Osteoblast (primary cell): ENCODE data around the gene RPL11. TPM values are rescaled to one million over a fixed set of nuclear protein-coding genes. Genes with fewer than 3 reads are reported as not detected.
A peak's percentile ranks its signal among the peaks of the same experiment; 100 is the strongest.

Experiments used
- DNase-seq: peaks from one replicate; pipeline ENCODE4 v3.0.0; 2011; ENCODE audit warnings: low spot score, mixed read lengths; ENCODE audit not compliant: insufficient read length; ENCODE audit errors: missing footprints
- H2AFZ ChIP-seq: 2 replicates; pipeline ENCODE4 v1.6.0; 2011; ENCODE audit warnings: mild to moderate bottlenecking, low read length
- H3K27ac ChIP-seq: 2 replicates; pipeline ENCODE4 v1.5.1; 2011; ENCODE audit warnings: mild to moderate bottlenecking, low read depth, low read length, moderate library complexity
- H3K27me3 ChIP-seq: 2 replicates; pipeline ENCODE4 v1.6.0; 2012; ENCODE audit warnings: mild to moderate bottlenecking, control low read depth, inconsistent platforms, low read length, moderate library complexity; ENCODE audit not compliant: insufficient read depth
- H3K36me3 ChIP-seq: 2 replicates; pipeline ENCODE4 v1.5.1; 2011; ENCODE audit warnings: mild to moderate bottlenecking, low read length, control low read depth, moderate library complexity; ENCODE audit not compliant: insufficient read depth
- H3K4me1 ChIP-seq: 2 replicates; pipeline ENCODE4 v1.5.1; 2011; ENCODE audit warnings: mild to moderate bottlenecking, low read length, control low read depth, moderate library complexity; ENCODE audit not compliant: insufficient read depth
- H3K4me2 ChIP-seq: 2 replicates; pipeline ENCODE4 v1.6.0; 2011; ENCODE audit warnings: mild to moderate bottlenecking, low read length; ENCODE audit not compliant: insufficient read depth
- H3K4me3 ChIP-seq: fragments of 200-600 bp; sonication (generic); 3 replicates; pipeline ENCODE4 v1.5.1; 2012; ENCODE audit warnings: mild to moderate bottlenecking, low read length, inconsistent platforms; ENCODE audit not compliant: insufficient read depth
- H3K79me2 ChIP-seq: 2 replicates; pipeline ENCODE4 v1.6.0; 2012; ENCODE audit warnings: mild to moderate bottlenecking, low read length, control low read depth, inconsistent platforms; ENCODE audit not compliant: insufficient read depth
- H3K9me3 ChIP-seq: 2 replicates; pipeline ENCODE4 v1.5.1; 2011; ENCODE audit warnings: low read depth, low read length, control low read depth
- H4K20me1 ChIP-seq: 2 replicates; pipeline ENCODE4 v1.6.0; 2012; ENCODE audit warnings: mild to moderate bottlenecking, low read length, control low read depth; ENCODE audit not compliant: insufficient read depth
- total RNA-seq: library from RNA; depleted of rRNA; stranded (reverse); fragments of >200 nt; gene quantifications from 2 replicates; pipeline ENCODE4 v1.2.3, GENCODE V29; 2012
- TF ChIP-seq, protein P1 (sequence below): IDR thresholded peaks from 2 replicates; pipeline ENCODE4 v1.5.1; 2011; ENCODE audit warnings: mild to moderate bottlenecking, low read depth, low read length, moderate library complexity; ENCODE audit errors: extremely low read depth

The RPL11 gene
- total RNA-seq: 606 and 693 TPM in 2 replicates

DNA sequence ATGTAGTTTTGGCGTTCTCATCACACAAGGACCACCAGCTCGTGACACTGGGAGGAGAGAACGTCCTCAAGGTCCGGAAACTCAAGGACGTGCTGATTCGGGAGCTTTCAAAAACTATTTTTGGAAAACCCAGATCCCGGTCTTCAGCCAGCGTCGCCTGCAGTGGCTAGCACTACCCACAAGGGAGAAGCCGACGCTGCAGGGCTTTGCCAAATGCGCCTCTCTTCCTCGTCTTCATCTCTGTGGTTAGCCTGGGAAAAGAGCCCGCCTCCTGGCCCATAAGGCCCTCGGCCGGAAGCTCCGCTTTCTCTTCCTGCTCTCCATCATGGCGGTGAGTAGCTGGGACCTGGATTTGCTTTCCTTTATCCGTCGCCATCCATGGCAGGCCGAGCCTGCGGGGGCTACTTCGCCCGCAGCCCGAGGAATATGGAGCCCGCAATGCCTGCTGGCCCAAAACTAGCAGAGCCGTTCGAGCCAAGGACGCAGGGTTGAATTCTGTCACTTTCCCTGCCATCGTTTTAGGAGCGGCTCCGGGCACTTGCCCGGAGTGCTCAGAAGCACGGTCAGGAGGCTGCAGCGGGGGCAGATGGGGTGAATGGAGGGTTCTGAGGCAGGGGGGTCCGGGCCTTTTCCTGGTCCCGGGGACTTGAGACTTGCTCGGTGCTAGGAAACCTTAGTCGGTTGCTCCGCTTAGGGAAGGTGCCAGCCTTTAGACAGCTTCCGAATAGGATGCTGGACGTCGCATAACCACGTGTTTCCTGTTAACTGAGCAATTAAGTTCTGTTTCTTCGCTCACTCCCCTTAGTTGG is at the start of gene RPL11:
Gene RPL11 (plus strand): TSS at position 308 of the 809 bp plus-strand sequence. CDS start 18 bp downstream, at position 326.
- peak within 1 kb of the TSS; percentile 92 for H3K27ac ChIP-seq
- peak within 1 kb of the TSS; percentile 97 for H3K4me2 ChIP-seq
- H3K27me3 ChIP-seq: no peaks in the 10 kb centered on the region
- peak within 1 kb of the TSS; percentile 92 for H3K4me3 ChIP-seq
- peak within 1 kb of the TSS; percentile 92 for H2AFZ ChIP-seq
- H4K20me1 ChIP-seq: peaks cover 51% of the 10 kb centered on the region
- peaks cover 43% of the 10 kb centered on the region for H3K4me1 ChIP-seq
- peak; percentile 99 for DNase-seq
- TF ChIP-seq, protein P1, sequence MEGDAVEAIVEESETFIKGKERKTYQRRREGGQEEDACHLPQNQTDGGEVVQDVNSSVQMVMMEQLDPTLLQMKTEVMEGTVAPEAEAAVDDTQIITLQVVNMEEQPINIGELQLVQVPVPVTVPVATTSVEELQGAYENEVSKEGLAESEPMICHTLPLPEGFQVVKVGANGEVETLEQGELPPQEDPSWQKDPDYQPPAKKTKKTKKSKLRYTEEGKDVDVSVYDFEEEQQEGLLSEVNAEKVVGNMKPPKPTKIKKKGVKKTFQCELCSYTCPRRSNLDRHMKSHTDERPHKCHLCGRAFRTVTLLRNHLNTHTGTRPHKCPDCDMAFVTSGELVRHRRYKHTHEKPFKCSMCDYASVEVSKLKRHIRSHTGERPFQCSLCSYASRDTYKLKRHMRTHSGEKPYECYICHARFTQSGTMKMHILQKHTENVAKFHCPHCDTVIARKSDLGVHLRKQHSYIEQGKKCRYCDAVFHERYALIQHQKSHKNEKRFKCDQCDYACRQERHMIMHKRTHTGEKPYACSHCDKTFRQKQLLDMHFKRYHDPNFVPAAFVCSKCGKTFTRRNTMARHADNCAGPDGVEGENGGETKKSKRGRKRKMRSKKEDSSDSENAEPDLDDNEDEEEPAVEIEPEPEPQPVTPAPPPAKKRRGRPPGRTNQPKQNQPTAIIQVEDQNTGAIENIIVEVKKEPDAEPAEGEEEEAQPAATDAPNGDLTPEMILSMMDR: peak; percentile 70
- H3K79me2 ChIP-seq: peaks cover 51% of the 10 kb centered on the region
- peaks cover 44% of the 10 kb centered on the region for H3K36me3 ChIP-seq
- no peaks in the 10 kb centered on the region for H3K9me3 ChIP-seq

DNA sequence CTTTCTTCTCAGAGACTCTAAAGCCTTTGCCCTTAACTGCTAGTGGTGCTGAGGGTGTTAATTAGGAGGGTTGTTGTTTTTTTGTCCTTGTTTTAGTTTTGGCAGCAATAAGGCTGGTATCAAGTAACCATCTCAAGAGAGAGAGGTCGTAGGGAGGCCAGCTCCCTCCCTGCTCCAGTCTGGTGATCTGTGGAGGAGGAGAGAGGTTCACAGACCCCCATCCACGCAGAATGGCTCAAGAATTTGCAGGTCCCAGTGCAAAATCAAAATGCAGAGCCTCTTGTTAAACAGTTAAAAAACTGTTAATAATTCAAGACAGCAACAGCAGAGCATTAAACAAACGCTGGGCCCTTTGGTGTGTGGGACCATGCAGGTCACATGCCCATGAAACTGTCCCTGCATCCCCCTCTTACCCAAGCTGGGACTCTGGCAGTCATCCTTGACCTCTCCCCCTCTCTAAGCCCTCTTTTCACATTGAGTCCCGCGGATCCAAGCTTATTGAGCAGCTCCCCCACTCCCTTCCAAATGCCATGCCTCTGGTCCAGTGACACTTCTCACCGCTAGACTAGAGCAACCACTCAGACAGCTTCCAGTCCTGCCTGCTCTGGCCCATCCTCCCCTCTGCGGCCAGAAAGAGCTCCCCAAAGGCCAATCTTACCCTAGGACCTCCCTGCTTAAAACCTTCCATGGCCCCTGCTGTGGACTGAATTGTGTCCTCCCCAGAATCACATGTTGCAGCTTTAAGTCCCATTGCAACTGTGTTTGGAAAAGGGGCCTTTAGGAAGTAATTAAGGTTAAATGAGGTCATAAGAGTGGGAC is 47.7 kb upstream of the RPL11 start:
- H3K27me3 ChIP-seq: peaks cover 7% of the 10 kb centered on the region
- H3K4me2 ChIP-seq: no peak overlapping the region
- H3K27ac ChIP-seq: no peak overlapping the region
- H3K9me3 ChIP-seq: no peaks in the 10 kb centered on the region
- H2AFZ ChIP-seq: no peak overlapping the region
- no peaks in the 10 kb centered on the region for H4K20me1 ChIP-seq
- no peaks in the 10 kb centered on the region for H3K79me2 ChIP-seq
- no peak overlapping the region for H3K4me3 ChIP-seq
- H3K36me3 ChIP-seq: no peaks in the 10 kb centered on the region
- TF ChIP-seq, protein P1: no peak
- DNase-seq: no peak
- H3K4me1 ChIP-seq: no peaks in the 10 kb centered on the region

DNA sequence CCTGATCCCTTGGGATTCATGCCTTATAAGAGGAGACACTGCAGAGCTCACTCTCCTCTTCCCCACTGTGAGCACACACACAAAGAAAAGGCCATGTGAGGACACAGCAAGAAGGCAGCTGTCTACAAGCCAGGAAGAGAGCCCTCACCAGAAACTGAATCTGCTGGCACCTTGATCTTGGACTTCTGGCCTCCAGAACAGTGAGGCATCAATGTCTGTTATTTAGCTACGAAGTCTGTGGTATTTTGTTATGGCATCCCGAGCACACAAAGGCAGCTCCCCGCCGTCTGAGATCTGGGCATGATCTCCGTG is 47.1 kb upstream of the RPL11 start:
- TF ChIP-seq, protein P1: no peak
- H4K20me1 ChIP-seq: no peaks in the 10 kb centered on the region
- no peaks in the 10 kb centered on the region for H3K4me1 ChIP-seq
- H3K27me3 ChIP-seq: peaks cover 7% of the 10 kb centered on the region
- H3K36me3 ChIP-seq: no peaks in the 10 kb centered on the region
- H2AFZ ChIP-seq: no peak overlapping the region
- no peak overlapping the region for H3K4me2 ChIP-seq
- no peaks in the 10 kb centered on the region for H3K79me2 ChIP-seq
- H3K27ac ChIP-seq: no peak overlapping the region
- DNase-seq: no peak
- no peaks in the 10 kb centered on the region for H3K9me3 ChIP-seq
- H3K4me3 ChIP-seq: no peak overlapping the region

DNA sequence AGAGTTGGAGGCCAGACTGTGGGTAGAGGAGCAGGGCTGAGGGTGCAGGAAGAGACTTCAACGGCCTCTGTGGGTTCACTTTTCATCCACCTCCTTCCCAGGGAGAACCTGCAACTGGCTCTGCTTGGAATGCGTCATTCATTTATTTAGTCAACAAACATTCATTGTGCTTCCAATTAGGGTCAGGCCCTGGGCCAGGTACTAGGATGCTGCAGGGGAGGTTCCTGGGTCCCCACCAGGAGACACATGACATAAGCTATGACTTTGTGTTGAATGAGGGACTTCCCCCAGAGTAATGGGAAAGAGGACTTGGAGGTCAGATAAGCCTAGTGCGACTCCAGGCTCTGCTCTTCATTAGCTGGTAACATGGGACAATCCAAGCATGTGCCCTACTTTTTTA is 46.3 kb upstream of the RPL11 start:
- no peak overlapping the region for H3K4me3 ChIP-seq
- H3K36me3 ChIP-seq: no peaks in the 10 kb centered on the region
- H4K20me1 ChIP-seq: no peaks in the 10 kb centered on the region
- H3K27me3 ChIP-seq: peaks cover 9% of the 10 kb centered on the region
- no peaks in the 10 kb centered on the region for H3K9me3 ChIP-seq
- TF ChIP-seq, protein P1: no peak
- H3K79me2 ChIP-seq: no peaks in the 10 kb centered on the region
- no peak overlapping the region for H3K27ac ChIP-seq
- no peaks in the 10 kb centered on the region for H3K4me1 ChIP-seq
- DNase-seq: no peak
- no peak overlapping the region for H2AFZ ChIP-seq
- no peak overlapping the region for H3K4me2 ChIP-seq
